T-helper 2 cell treated with Interferon-gamma antibody and Interleukin-4, amounts not matched to agents 5 μg/mL and 100 μg/mL, for 36 hours (primary cell): ENCODE data around the gene RELL2.

ENCODE experiments used
- DNase-seq: peaks from one replicate; pipeline ENCODE4 v3.0.0; 2021; ENCODE audit warnings: low spot score
- H3K27ac Mint-ChIP-seq: one replicate; pipeline ENCODE4 v1.8.0; 2021; ENCODE audit warnings: mild to moderate bottlenecking, mixed read lengths
- H3K27me3 Mint-ChIP-seq: one replicate; pipeline ENCODE4 v1.8.0; 2021; ENCODE audit warnings: low read depth, mixed read lengths
- H3K36me3 Mint-ChIP-seq: one replicate; pipeline ENCODE4 v1.8.0; 2021; ENCODE audit warnings: low read depth, mixed read lengths
- H3K4me1 Mint-ChIP-seq: one replicate; pipeline ENCODE4 v1.8.0; 2021; ENCODE audit warnings: low read depth, mixed read lengths
- H3K4me3 Mint-ChIP-seq: one replicate; pipeline ENCODE4 v1.8.0; 2022; ENCODE audit warnings: mild to moderate bottlenecking, moderate library complexity, mixed read lengths
- H3K9me3 Mint-ChIP-seq: one replicate; pipeline ENCODE4 v1.8.0; 2021; ENCODE audit warnings: mixed read lengths

RELL2 gene

DNA sequence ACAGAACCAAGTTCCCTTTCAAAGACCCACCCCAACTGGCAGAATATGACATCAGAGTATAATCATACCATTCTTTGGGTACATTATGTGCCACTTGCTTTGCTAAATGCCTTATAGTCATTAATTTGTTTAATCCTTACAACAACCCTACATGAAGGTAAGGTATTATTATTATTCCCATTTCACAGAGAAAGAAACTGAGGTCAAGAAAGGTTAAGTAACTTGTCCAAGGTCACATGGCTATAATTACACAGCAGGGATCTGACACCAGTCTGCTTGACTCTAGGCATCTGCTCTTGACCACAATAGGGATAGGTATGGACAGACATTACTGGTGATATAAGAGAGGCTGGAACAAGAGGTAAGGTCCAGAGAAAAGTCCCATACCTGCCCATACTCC lies 13.2 kb downstream of the RELL2 start:
- H3K27me3 Mint-ChIP-seq = no peaks in the 10 kb centered on the region
- peaks cover 20% of the 10 kb centered on the region for H3K4me1 Mint-ChIP-seq
- H3K27ac Mint-ChIP-seq = peak overlapping the region; percentile 50
- no peak for DNase-seq
- H3K4me3 Mint-ChIP-seq = peak overlapping the region; percentile 98
- peaks cover 17% of the 10 kb centered on the region for H3K36me3 Mint-ChIP-seq
- no peaks in the 10 kb centered on the region for H3K9me3 Mint-ChIP-seq

GRCh38 chr5:141650851-141651727 lies 14.3 kb downstream of the RELL2 start, which contains the start of gene FCHSD1:
Gene FCHSD1 (minus strand): TSS chr5:141651418. CDS start chr5:141651368, 50 bp downstream.
- H3K9me3 Mint-ChIP-seq = no peaks in the 10 kb centered on the region

DNA sequence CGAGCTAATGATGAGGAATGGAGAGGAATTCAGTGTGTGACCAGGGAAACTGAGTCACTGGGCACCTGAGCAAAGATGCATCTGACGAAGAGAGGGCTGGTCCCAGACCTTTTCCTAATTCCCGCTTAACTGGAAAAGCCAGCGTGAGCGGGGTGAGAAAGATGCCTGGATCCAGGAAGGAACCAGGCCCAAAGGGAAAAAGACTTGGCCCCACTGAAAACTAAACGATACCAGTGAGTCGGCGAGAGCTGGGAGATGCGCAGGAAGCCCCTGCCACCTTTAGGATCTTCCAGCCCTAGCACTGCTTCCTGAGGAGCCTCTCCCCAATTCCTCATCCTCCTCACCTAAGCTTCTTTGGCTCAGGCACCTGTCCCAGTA lies 14.9 kb downstream of the RELL2 start:
- H3K4me1 Mint-ChIP-seq = peaks cover 19% of the 10 kb centered on the region
- no peaks in the 10 kb centered on the region for H3K9me3 Mint-ChIP-seq
- H3K36me3 Mint-ChIP-seq = peaks cover 8% of the 10 kb centered on the region
- DNase-seq = no peak
- peak overlapping the region; percentile 81 for H3K27ac Mint-ChIP-seq
- H3K4me3 Mint-ChIP-seq = peak overlapping the region; percentile 98
- no peaks in the 10 kb centered on the region for H3K27me3 Mint-ChIP-seq

More at GRCh38 chr5:141650851-141651727, 14.3 kb downstream of the RELL2 start, which contains the start of gene FCHSD1:
- peaks cover 19% of the 10 kb centered on the region for H3K4me1 Mint-ChIP-seq
- H3K27me3 Mint-ChIP-seq = no peaks in the 10 kb centered on the region
- peak within 1 kb of the TSS; percentile 98 for H3K4me3 Mint-ChIP-seq
- DNase-seq = peak; percentile 80
- peak within 1 kb of the TSS; percentile 95 for H3K27ac Mint-ChIP-seq
- peaks cover 13% of the 10 kb centered on the region for H3K36me3 Mint-ChIP-seq

GRCh38 chr5:141654298-141654697 lies 17.5 kb downstream of the RELL2 start:
- DNase-seq = no peak
- Mint-ChIP-seq H3K4me3 (no peak overlapping the region), H3K27ac (no peak overlapping the region), H3K9me3 (no peaks in the 10 kb centered on the region), H3K36me3 (peaks cover 2% of the 10 kb centered on the region), H3K27me3 (no peaks in the 10 kb centered on the region), H3K4me1 (peaks cover 17% of the 10 kb centered on the region)

DNA sequence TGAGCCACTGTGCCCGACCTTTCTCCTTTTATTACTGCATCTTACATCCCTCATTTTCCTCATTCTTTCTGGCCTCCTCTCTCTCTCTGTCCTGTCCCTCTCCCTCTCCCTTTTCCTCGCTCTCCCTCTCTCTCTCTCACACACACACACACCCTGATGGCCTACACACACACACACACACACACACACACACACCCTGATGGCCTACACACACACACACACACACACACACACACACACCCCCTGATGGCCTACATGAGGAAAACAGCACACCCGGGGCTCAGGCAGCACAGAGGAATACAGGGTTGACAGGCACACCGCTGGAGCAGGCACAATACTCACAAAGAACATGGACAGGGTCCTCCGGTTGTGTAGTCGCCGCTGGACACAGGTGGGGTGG lies 18.2 kb downstream of the RELL2 start:
- Mint-ChIP-seq H3K36me3 (no peaks in the 10 kb centered on the region), H3K4me1 (peaks cover 13% of the 10 kb centered on the region), H3K9me3 (no peaks in the 10 kb centered on the region), H3K4me3 (no peak overlapping the region), H3K27me3 (no peaks in the 10 kb centered on the region), H3K27ac (no peak overlapping the region)
- DNase-seq = no peak

GRCh38 chr5:141656396-141656795 lies 19.6 kb downstream of the RELL2 start:
- Mint-ChIP-seq H3K4me3 (no peak overlapping the region), H3K27me3 (no peaks in the 10 kb centered on the region), H3K36me3 (no peaks in the 10 kb centered on the region), H3K9me3 (no peaks in the 10 kb centered on the region), H3K4me1 (peaks cover 5% of the 10 kb centered on the region), H3K27ac (no peak overlapping the region)
- DNase-seq = no peak

- Mint-ChIP-seq H3K4me1 (no peaks in the 10 kb centered on the region), H3K9me3 (no peaks in the 10 kb centered on the region), H3K4me3 (no peak overlapping the region), H3K27ac (no peak overlapping the region), H3K27me3 (no peaks in the 10 kb centered on the region), H3K36me3 (no peaks in the 10 kb centered on the region)
- DNase-seq = no peak
Observed at GRCh38 chr5:141657404-141657803, 20.6 kb downstream of the RELL2 start.

- no peak for DNase-seq
- Mint-ChIP-seq H3K27ac (no peak overlapping the region), H3K36me3 (no peaks in the 10 kb centered on the region), H3K4me3 (no peak overlapping the region), H3K27me3 (no peaks in the 10 kb centered on the region), H3K4me1 (no peaks in the 10 kb centered on the region), H3K9me3 (no peaks in the 10 kb centered on the region)
Observed at GRCh38 chr5:141657937-141658545, 21.2 kb downstream of the RELL2 start.

- H3K4me3 Mint-ChIP-seq = no peak overlapping the region
- H3K27ac Mint-ChIP-seq = no peak overlapping the region
- DNase-seq = no peak
- H3K36me3 Mint-ChIP-seq = no peaks in the 10 kb centered on the region
- no peaks in the 10 kb centered on the region for H3K27me3 Mint-ChIP-seq
- peaks cover 4% of the 10 kb centered on the region for H3K4me1 Mint-ChIP-seq
- no peaks in the 10 kb centered on the region for H3K9me3 Mint-ChIP-seq
Observed at GRCh38 chr5:141662028-141662427, 25.2 kb downstream of the RELL2 start.

GRCh38 chr5:141663506-141663905 lies 26.7 kb downstream of the RELL2 start:
- H3K4me3 Mint-ChIP-seq = no peak overlapping the region
- DNase-seq = no peak
- no peaks in the 10 kb centered on the region for H3K36me3 Mint-ChIP-seq
- H3K4me1 Mint-ChIP-seq = peaks cover 4% of the 10 kb centered on the region
- H3K27me3 Mint-ChIP-seq = no peaks in the 10 kb centered on the region
- no peaks in the 10 kb centered on the region for H3K9me3 Mint-ChIP-seq
- H3K27ac Mint-ChIP-seq = no peak overlapping the region

- Mint-ChIP-seq H3K27ac (no peak overlapping the region), H3K4me1 (peaks cover 4% of the 10 kb centered on the region), H3K36me3 (no peaks in the 10 kb centered on the region), H3K27me3 (no peaks in the 10 kb centered on the region), H3K4me3 (no peak overlapping the region), H3K9me3 (no peaks in the 10 kb centered on the region)
- peak; percentile 62 for DNase-seq
Observed at GRCh38 chr5:141664733-141665461, 28.1 kb downstream of the RELL2 start.

DNA sequence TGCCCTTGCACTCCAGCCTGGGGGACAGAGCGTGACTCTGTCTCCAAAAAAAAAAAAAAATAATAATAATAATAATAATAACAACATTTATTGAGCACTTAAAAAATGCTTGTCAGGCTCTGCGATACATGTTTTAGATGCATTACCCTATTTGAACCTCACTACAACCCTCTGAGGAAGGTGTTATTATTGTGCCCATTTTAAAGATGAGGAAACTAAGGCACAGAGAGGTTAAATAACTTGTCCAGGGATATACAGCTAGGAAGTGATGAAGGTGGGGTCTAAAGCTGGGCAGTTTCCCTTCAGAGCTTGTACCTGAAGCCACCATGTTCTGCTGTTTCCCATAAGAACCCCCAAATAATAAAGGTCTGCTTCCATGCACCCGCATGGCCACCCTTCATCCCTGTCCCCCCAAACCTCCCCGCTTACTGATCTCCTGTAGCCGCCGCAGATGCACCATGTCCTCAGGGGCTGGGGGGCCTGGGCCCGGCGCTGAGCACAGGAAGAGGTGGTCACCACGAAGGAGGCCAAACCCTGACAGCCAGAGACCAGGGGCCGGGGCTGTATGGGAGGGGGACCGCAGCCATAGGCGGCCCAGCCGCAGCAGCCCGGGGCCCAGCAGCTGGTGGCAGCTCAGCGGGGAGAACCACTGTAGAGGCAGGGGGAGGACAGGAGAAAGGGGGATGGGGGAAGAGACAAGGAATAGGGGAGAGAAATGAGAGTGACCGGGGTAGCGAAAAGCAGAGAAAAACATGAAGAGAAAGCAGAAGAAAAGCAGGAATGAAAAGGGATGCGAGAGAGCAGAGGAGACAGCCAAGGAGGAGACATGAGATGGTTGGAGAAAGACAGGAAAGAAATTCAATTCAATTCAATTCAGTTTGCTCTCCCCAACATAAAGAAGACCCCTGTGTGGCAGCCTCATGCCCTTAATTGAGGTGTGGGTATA lies 29.5 kb downstream of the RELL2 start:
- H3K9me3 Mint-ChIP-seq = no peaks in the 10 kb centered on the region
- no peak overlapping the region for H3K27ac Mint-ChIP-seq
- no peaks in the 10 kb centered on the region for H3K27me3 Mint-ChIP-seq
- no peak for DNase-seq
- peaks cover 4% of the 10 kb centered on the region for H3K4me1 Mint-ChIP-seq
- no peaks in the 10 kb centered on the region for H3K36me3 Mint-ChIP-seq
- no peak overlapping the region for H3K4me3 Mint-ChIP-seq

- Mint-ChIP-seq H3K9me3 (no peaks in the 10 kb centered on the region), H3K36me3 (no peaks in the 10 kb centered on the region), H3K27me3 (no peaks in the 10 kb centered on the region), H3K27ac (no peak overlapping the region), H3K4me3 (no peak overlapping the region), H3K4me1 (peaks cover 4% of the 10 kb centered on the region)
- DNase-seq = no peak
Observed at GRCh38 chr5:141668601-141669265, 31.9 kb downstream of the RELL2 start.
